Measurements from ENCODE around the gene GPX4. TPM values are rescaled to one million over a fixed set of nuclear protein-coding genes. Genes with fewer than 3 reads are reported as not detected.

GPX4 gene
- total and polyA plus RNA-seq, 2 of the 13 experiments (the other 11 are each of a cell fraction or from before 2014, with no cell fraction given), result 535 to 613 TPM

GRCh38 chr19:1066748-1067340 lies 37.0 kb upstream of the GPX4 start, which contains the start of gene ARHGAP45 (continued):
- TF ChIP-seq ZNF629 (CRISPR knock-in tag; conservative IDR thresholded peaks at IDR 0.05) (peak; percentile 99), ZNF747 (CRISPR knock-in tag; IDR thresholded peaks at IDR 0.05; ENCODE audit: borderline replicate concordance) (0 out of 2 replicates have a peak, but pooled peaks have one; percentile 7), ZFP36 (IDR thresholded peaks at IDR 0.05; ENCODE audit: borderline replicate concordance, low read depth, low read length, partially characterized antibody) (no peak), ZNF567 (CRISPR knock-in tag; IDR thresholded peaks at IDR 0.05; ENCODE audit: borderline replicate concordance) (0 out of 2 replicates have a peak, but pooled peaks have one; percentile 33), RCOR2 (CRISPR knock-in tag; IDR thresholded peaks at IDR 0.05) (peak; percentile 21; the same call in 1 of the 2 replicates), ZNF543 (CRISPR knock-in tag; IDR thresholded peaks at IDR 0.05) (0 out of 2 replicates have a peak, but pooled peaks have one; percentile 69), ATF7-NPFF (CRISPR knock-in tag; IDR thresholded peaks at IDR 0.05; ENCODE audit: low read depth) (peak; percentile 14; the same call in 1 of the 2 replicates), NR2F1 (CRISPR knock-in tag; IDR thresholded peaks at IDR 0.05) (no peak), EZH2 (conservative IDR thresholded peaks at IDR 0.05; ENCODE audit: low read depth, low read length) (no peak), ZNF451 (CRISPR knock-in tag; IDR thresholded peaks at IDR 0.05) (no peak), HNF4G (IDR thresholded peaks at IDR 0.05; ENCODE audit: borderline replicate concordance, low read depth, low read length) (no peak), HNF4G (CRISPR knock-in tag; IDR thresholded peaks at IDR 0.05; ENCODE audit: borderline replicate concordance, low read depth) (0 out of 2 replicates have a peak, but pooled peaks have one; percentile 36), CREM (IDR thresholded peaks at IDR 0.05) (no peak), CREM (CRISPR knock-in tag; IDR thresholded peaks at IDR 0.05) (no peak), MEF2D (CRISPR knock-in tag; IDR thresholded peaks at IDR 0.05) (no peak), BATF2 (CRISPR knock-in tag; IDR thresholded peaks at IDR 0.05) (no peak), ERF (CRISPR knock-in tag; IDR thresholded peaks at IDR 0.05) (0 out of 2 replicates have a peak, but pooled peaks have one; percentile 20), HOMEZ (CRISPR knock-in tag; IDR thresholded peaks at IDR 0.05; ENCODE audit: low read depth) (no peak), ZNF441 (CRISPR knock-in tag; IDR thresholded peaks at IDR 0.05; ENCODE audit: borderline replicate concordance) (peak; percentile 58; the same call in 1 of the 2 replicates), ZNF205 (CRISPR knock-in tag; IDR thresholded peaks at IDR 0.05) (0 out of 2 replicates have a peak, but pooled peaks have one; percentile 15), SRF (IDR thresholded peaks at IDR 0.05; ENCODE audit: low read depth, low read length) (no peak), ZBTB7A (CRISPR knock-in tag; IDR thresholded peaks at IDR 0.05) (peak; percentile 87), RARG (CRISPR knock-in tag; IDR thresholded peaks at IDR 0.05; ENCODE audit: low read depth) (no peak), ZNF607 (CRISPR knock-in tag; IDR thresholded peaks at IDR 0.05; ENCODE audit: borderline replicate concordance) (0 out of 2 replicates have a peak, but pooled peaks have one; percentile 15), MEIS1 (CRISPR knock-in tag; IDR thresholded peaks at IDR 0.05; ENCODE audit: borderline replicate concordance) (peak; percentile 83; the same call in 1 of the 2 replicates)
- TF ChIP-seq, protein P1, sequence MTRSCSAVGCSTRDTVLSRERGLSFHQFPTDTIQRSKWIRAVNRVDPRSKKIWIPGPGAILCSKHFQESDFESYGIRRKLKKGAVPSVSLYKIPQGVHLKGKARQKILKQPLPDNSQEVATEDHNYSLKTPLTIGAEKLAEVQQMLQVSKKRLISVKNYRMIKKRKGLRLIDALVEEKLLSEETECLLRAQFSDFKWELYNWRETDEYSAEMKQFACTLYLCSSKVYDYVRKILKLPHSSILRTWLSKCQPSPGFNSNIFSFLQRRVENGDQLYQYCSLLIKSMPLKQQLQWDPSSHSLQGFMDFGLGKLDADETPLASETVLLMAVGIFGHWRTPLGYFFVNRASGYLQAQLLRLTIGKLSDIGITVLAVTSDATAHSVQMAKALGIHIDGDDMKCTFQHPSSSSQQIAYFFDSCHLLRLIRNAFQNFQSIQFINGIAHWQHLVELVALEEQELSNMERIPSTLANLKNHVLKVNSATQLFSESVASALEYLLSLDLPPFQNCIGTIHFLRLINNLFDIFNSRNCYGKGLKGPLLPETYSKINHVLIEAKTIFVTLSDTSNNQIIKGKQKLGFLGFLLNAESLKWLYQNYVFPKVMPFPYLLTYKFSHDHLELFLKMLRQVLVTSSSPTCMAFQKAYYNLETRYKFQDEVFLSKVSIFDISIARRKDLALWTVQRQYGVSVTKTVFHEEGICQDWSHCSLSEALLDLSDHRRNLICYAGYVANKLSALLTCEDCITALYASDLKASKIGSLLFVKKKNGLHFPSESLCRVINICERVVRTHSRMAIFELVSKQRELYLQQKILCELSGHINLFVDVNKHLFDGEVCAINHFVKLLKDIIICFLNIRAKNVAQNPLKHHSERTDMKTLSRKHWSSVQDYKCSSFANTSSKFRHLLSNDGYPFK (CRISPR knock-in tag; IDR thresholded peaks at IDR 0.05; ENCODE audit: borderline replicate concordance), result peak; percentile 21; the same call in 1 of the 2 replicates
